GM21737 (cell line): ENCODE data around the gene PKNOX1.
"Not testable (repeated sequence)": the region's sequence is repeated elsewhere in the genome, so short reads cannot be mapped to it uniquely, and the experiment has no call there.

ENCODE experiments used
- ATAC-seq: cut with Tn5 transposase; IDR thresholded peaks from one replicate; pipeline ENCODE4 v1.9.1; 2021; ENCODE audit warnings: mild to moderate bottlenecking, moderate library complexity; ENCODE audit not compliant: unreplicated experiment

Gene PKNOX1

GRCh38 chr21:43043291-43043690 is 68.9 kb downstream of the PKNOX1 start:
- not testable (repeated sequence) for ATAC-seq

- not testable (repeated sequence) for ATAC-seq
These were observed 70.2 kb downstream of the PKNOX1 start for GRCh38 chr21:43044547-43044946.

- ATAC-seq = not testable (repeated sequence)
These were observed 71.0 kb downstream of the PKNOX1 start for GRCh38 chr21:43045165-43045875.

GRCh38 chr21:43045876-43046821 is 71.8 kb downstream of the PKNOX1 start:
- not testable (repeated sequence) for ATAC-seq

- ATAC-seq = not testable (repeated sequence)
These were observed 78.8 kb downstream of the PKNOX1 start for GRCh38 chr21:43053112-43053511.

- ATAC-seq = not testable (repeated sequence)
These were observed 88.7 kb downstream of the PKNOX1 start for GRCh38 chr21:43062955-43063664.

- ATAC-seq = not testable (repeated sequence)
These were observed 90.0 kb downstream of the PKNOX1 start for GRCh38 chr21:43064265-43064917.

- ATAC-seq = not testable (repeated sequence)
These were observed 91.6 kb downstream of the PKNOX1 start for GRCh38 chr21:43065991-43066390.

GRCh38 chr21:43066690-43067089 is 92.3 kb downstream of the PKNOX1 start:
- not testable (repeated sequence) for ATAC-seq

- ATAC-seq = not testable (repeated sequence)
These were observed 93.7 kb downstream of the PKNOX1 start for GRCh38 chr21:43068065-43068464.

- ATAC-seq = not testable (repeated sequence)
These were observed 95.3 kb downstream of the PKNOX1 start for GRCh38 chr21:43069682-43070081.

- not testable (repeated sequence) for ATAC-seq
These were observed 98.4 kb downstream of the PKNOX1 start for GRCh38 chr21:43072742-43073141.

- not testable (repeated sequence) for ATAC-seq
These were observed 100.2 kb downstream of the PKNOX1 start for GRCh38 chr21:43074401-43075169.

- not testable (repeated sequence) for ATAC-seq
These were observed 101.0 kb downstream of the PKNOX1 start, which contains the start of gene CBS for GRCh38 chr21:43075170-43076022. CBS (minus strand) TSS chr21:43075835; CDS start chr21:43072193, 3,642 bp downstream.

- ATAC-seq = not testable (repeated sequence)
These were observed 101.8 kb downstream of the PKNOX1 start for GRCh38 chr21:43076023-43076637.

- ATAC-seq = not testable (repeated sequence)
These were observed 102.3 kb downstream of the PKNOX1 start for GRCh38 chr21:43076643-43077042.

GRCh38 chr21:43082587-43083300 is 108.4 kb downstream of the PKNOX1 start:
- ATAC-seq = not testable (repeated sequence)
